ENCODE data around the gene ZBED6. TPM values are rescaled to one million over a fixed set of nuclear protein-coding genes. Genes with fewer than 3 reads are reported as not detected.

The ZBED6 gene
- total and polyA plus RNA-seq, 3 donors from 2014 or later: 8.2 to 29.8 (median 24.8) TPM

Small RNA genes within 50 kb of the gene (small RNA-seq; reads per million reads assigned to genes)
- gene ZC3H11A: 0.66 to 1.0 reads per million in 2 donors

Other genes starting within 250 kb of the ZBED6 start
- gene ATP2B4, start 168.8 kb upstream of the ZBED6 start, total RNA-seq: 100 to 1,000 TPM; 124 to 125 TPM
- 124 TPM for gene ATP2B4, start 168.8 kb upstream of the ZBED6 start, polyA plus RNA-seq (ENCODE audit: insufficient read depth, low read depth, low replicate concordance)
- gene LAX1, start 30.4 kb upstream of the ZBED6 start, total RNA-seq: under 1 TPM in 1 of 2 donors, not detected in 1; 0.37 TPM
- gene LAX1, start 30.4 kb upstream of the ZBED6 start, polyA plus RNA-seq (ENCODE audit: insufficient read depth, low read depth, low replicate concordance): 0.26 TPM
- gene ZC3H11A, start within 50 bp of the ZBED6 start, total RNA-seq: 100 to 1,000 TPM; 128 to 133 TPM
- gene ZC3H11A, start within 50 bp of the ZBED6 start, polyA plus RNA-seq (ENCODE audit: insufficient read depth, low read depth, low replicate concordance): 84.5 TPM
- 10 to 100 TPM; 41.9 to 49.5 TPM for gene SNRPE, start 66.0 kb downstream of the ZBED6 start, total RNA-seq
- gene SNRPE, start 66.0 kb downstream of the ZBED6 start, polyA plus RNA-seq (ENCODE audit: insufficient read depth, low read depth, low replicate concordance): 115 TPM